K562 (cell line): Measurements from ENCODE around the gene ARID4B. TPM values are rescaled to one million over a fixed set of nuclear protein-coding genes. Genes with fewer than 3 reads are reported as not detected.

Experiments
- ATAC-seq: fragments of 200-7000 bp; cut with Tn5 transposase; 3 replicates; pipeline ENCODE4 v1.9.1; 2020; ENCODE audit warnings: moderate library complexity
- BruUV-seq: library from RNA; stranded (reverse); fragments of 400-500 nt; replicated peaks from 2 replicates; lab custom pipeline; 2021; lab: Mats Ljungman, UMichigan
- CTCF ChIA-PET: fragments of 300-600 bp; formaldehyde crosslinking; extraction: SDS; loops from one replicate; lab custom pipeline; 2021; ENCODE audit warnings: low intra/inter-chr PET ratio; lab: Yijun Ruan, JAX
- POLR2A ChIA-PET: fragments of 300-600, 350-650 bp; sonication (Branson Sonifier 250); formaldehyde crosslinking; extraction: SDS; loops from one replicate; lab custom pipeline; 2021; ENCODE audit warnings: antibody characterized with exemption, inconsistent platforms; lab: Yijun Ruan, JAX
- DNase-seq, 4 experiments: peaks; one replicate each; pipeline versions ENCODE4 v3.0.0 to v3.0.0-alpha.2; 2011 to 2018; ENCODE audit warnings: low spot score in 3 of 4, mixed read lengths in 3 of 4; ENCODE audit errors: extremely low read depth in 1 of 4
- FAIRE-seq: peaks from 2 replicates; lab custom pipeline; 2011; peaks lifted over from hg19 to GRCh38; lab: Jason Lieb, UNC
- H2AFZ ChIP-seq: 2 replicates; pipeline ENCODE4 v1.6.0; 2011; ENCODE audit warnings: low read depth, low read length, control low read depth, inconsistent platforms
- H3K27ac ChIP-seq: fragments of 200-600 bp; 3 replicates; pipeline ENCODE4 v1.8.0; 2011; ENCODE audit warnings: low read depth, mild to moderate bottlenecking, control low read depth, inconsistent platforms, low read length, moderate library complexity, mixed read lengths; ENCODE audit errors: extremely low read depth
- H3K27me3 ChIP-seq, 2 experiments: fragments of 300-600 bp in 1 of 2; 2 replicates in 1 of 2; 3 replicates in 1 of 2; pipeline versions ENCODE4 v1.6.0 to v1.8.0; 2011; ENCODE audit warnings: inconsistent platforms in 2 of 2, low read length in 2 of 2, mild to moderate bottlenecking in 1 of 2, mixed read lengths in 1 of 2, moderate library complexity in 1 of 2; ENCODE audit not compliant: control insufficient read depth in 2 of 2, insufficient read depth in 2 of 2
- H3K36me3 ChIP-seq: fragments of 300-600 bp; 3 replicates; pipeline ENCODE4 v1.8.0; 2011; ENCODE audit warnings: mild to moderate bottlenecking, low read length, inconsistent platforms; ENCODE audit not compliant: control insufficient read depth, insufficient read depth
- H3K4me1 ChIP-seq, 2 experiments: fragments of 200-600 bp in 1 of 2; replicated peaks in 1 of 2; 2 replicates in 1 of 2; 3 replicates in 1 of 2; pipeline versions ENCODE4 v1.5.1 to v1.8.0; 2011; ENCODE audit warnings: inconsistent platforms in 2 of 2, low read length in 2 of 2, mild to moderate bottlenecking in 1 of 2, mixed read lengths in 1 of 2, moderate library complexity in 1 of 2; ENCODE audit not compliant: control insufficient read depth in 2 of 2, insufficient read depth in 2 of 2
- H3K4me2 ChIP-seq: 2 replicates; pipeline ENCODE4 v1.6.1; 2011; ENCODE audit warnings: low read length, control low read depth, inconsistent platforms, mixed read lengths; ENCODE audit not compliant: insufficient read depth
- H3K4me3 ChIP-seq: fragments of 200-600 bp; sonication (generic), shearing (Covaris generic); 2 replicates; pipeline ENCODE4 v1.5.1; 2016; ENCODE audit warnings: control low read depth, inconsistent platforms
- H3K79me2 ChIP-seq: fragments of 200-600 bp; 3 replicates; pipeline ENCODE4 v1.8.0; 2011; ENCODE audit warnings: low read length, inconsistent platforms; ENCODE audit not compliant: control insufficient read depth, insufficient read depth
- H3K9ac ChIP-seq, 2 experiments: 2 replicates each; pipeline versions ENCODE4 v1.6.0 to v1.6.1; 2011; ENCODE audit warnings: low read depth in 2 of 2, low read length in 2 of 2, control low read depth in 1 of 2, inconsistent platforms in 1 of 2, mild to moderate bottlenecking in 1 of 2, mixed read lengths in 1 of 2; ENCODE audit not compliant: insufficient read depth in 1 of 2
- H3K9me1 ChIP-seq: one replicate; pipeline ENCODE4 v1.6.0; 2011; ENCODE audit warnings: inconsistent platforms, mild to moderate bottlenecking, low read length, moderate library complexity; ENCODE audit not compliant: control insufficient read depth, insufficient read depth
- H3K9me3 ChIP-seq: replicated peaks from 2 replicates; pipeline ENCODE4 v1.5.1; 2011; ENCODE audit warnings: low read depth, low read length, inconsistent platforms; ENCODE audit not compliant: control insufficient read depth, insufficient read depth
- H4K20me1 ChIP-seq: replicated peaks from 2 replicates; pipeline ENCODE4 v1.6.1; 2011; ENCODE audit warnings: low read length, inconsistent platforms, mixed read lengths; ENCODE audit not compliant: control insufficient read depth, insufficient read depth
- ADNP ChIP-seq: fragments of 200-800 bp; sonication (Bioruptor generic); IDR thresholded peaks from 2 replicates; pipeline ENCODE4 v1.6.1; 2016; ENCODE audit warnings: missing genetic modification characterization, missing compliant biosample characterization
- ATF3 ChIP-seq, 2 experiments: fragments of 450-650 bp in 1 of 2; sonication (generic) in 1 of 2; formaldehyde crosslinking in 1 of 2; IDR thresholded peaks in 1 of 2; conservative IDR thresholded peaks in 1 of 2; 2 replicates each; pipeline versions ENCODE4 v1.6.1 to v1.8.1; 2016 to 2023; ENCODE audit warnings: mild to moderate bottlenecking in 2 of 2, moderate library complexity in 2 of 2, inconsistent platforms in 1 of 2, missing genetic modification reagents in 1 of 2
- CBFA2T3 ChIP-seq: fragments of 450-650 bp; IDR thresholded peaks from 2 replicates; pipeline ENCODE4 v1.6.1; 2017
- GABPB1 ChIP-seq: sonication (generic); formaldehyde crosslinking; IDR thresholded peaks from 2 replicates; pipeline ENCODE4 v1.8.0; 2022; ENCODE audit warnings: mild to moderate bottlenecking, missing genetic modification reagents
- HMG20B ChIP-seq: fragments of 250-450 bp; sonication (Bioruptor Pico); IDR thresholded peaks from 2 replicates; pipeline ENCODE4 v1.5.0; 2021; ENCODE audit warnings: mild to moderate bottlenecking
- MEIS2 ChIP-seq: fragments of 450-650 bp; IDR thresholded peaks from 2 replicates; pipeline ENCODE4 v1.6.1; 2014; ENCODE audit warnings: mild to moderate bottlenecking; ENCODE audit not compliant: partially characterized antibody
- NFIC ChIP-seq: fragments of 450-650 bp; IDR thresholded peaks from 2 replicates; pipeline ENCODE4 v1.6.1; 2017; ENCODE audit warnings: mild to moderate bottlenecking, inconsistent platforms
- PKNOX1 ChIP-seq: fragments of 450-650 bp; IDR thresholded peaks from 2 replicates; pipeline ENCODE4 v1.6.1; 2016
- SRF ChIP-seq, 2 experiments: fragments of 250-450, 450-650 bp in 1 of 2; sonication (Bioruptor Pico) in 1 of 2; sonication (generic) in 1 of 2; formaldehyde crosslinking; IDR thresholded peaks; 2 replicates each; pipeline versions ENCODE4 v1.5.0 to v1.5.1; 2020 to 2022; ENCODE audit warnings: mild to moderate bottlenecking in 1 of 2, missing genetic modification reagents in 1 of 2
- ZNF384 ChIP-seq: IDR thresholded peaks from 2 replicates; pipeline ENCODE4 v1.6.1; 2012; ENCODE audit warnings: low read depth, low read length, improper control_type of control experiment
- ZNF395 ChIP-seq: fragments of 200-800 bp; sonication (Bioruptor generic); IDR thresholded peaks from 2 replicates; pipeline ENCODE4 v1.6.1; 2017; ENCODE audit warnings: missing genetic modification characterization, missing compliant biosample characterization
- ZNF696 ChIP-seq: fragments of 250-450 bp; sonication (Bioruptor Pico); conservative IDR thresholded peaks from 2 replicates; pipeline ENCODE4 v1.4.0; 2020; ENCODE audit warnings: mild to moderate bottlenecking, moderate library complexity
- ZNF766 ChIP-seq: fragments of 200-800 bp; sonication (Bioruptor generic); conservative IDR thresholded peaks from 2 replicates; pipeline ENCODE4 v1.6.1; 2016; ENCODE audit warnings: missing genetic modification characterization, missing compliant biosample characterization
- WGBS: fragments of 100-300 bp; shearing (Covaris generic); methylation state at CpG from one replicate; pipeline ENCODE4 v1.1.6; 2016; ENCODE audit warnings: low coverage, mixed read lengths; ENCODE audit not compliant: insufficient coverage; ENCODE audit errors: missing lambda C conversion rate; 5-methylcytosine and 5-hydroxymethylcytosine counted together
- in situ Hi-C: fragments of 300-500 bp; cut with MboI; formaldehyde crosslinking; loops from 4 replicates; pipeline ENCODE4 v1.15.0; 2018; ENCODE audit warnings: inconsistent platforms, mixed read lengths
- intact Hi-C: fragments of 100-400 bp; cut with micrococcal nuclease; formaldehyde crosslinking; loops from 2 replicates; pipeline ENCODE4 v1.14.2; 2022
- polyA plus RNA-seq, 8 experiments: library from polyadenylated mRNA; depleted of rRNA in 4 of 8; stranded (reverse) in 5 of 8; unstranded in 3 of 8; fragments of >200 nt; fragmentation: Nextera tagmentation in 2 of 8; fragmentation: Illumina TruSeq in 1 of 8; extraction: Ambion mirVana in 2 of 8; extraction: Trizol in 1 of 8; gene quantifications; 2 replicates each; pipeline versions ENCODE4 v1.2.1 to v1.2.3, GENCODE V29; 2011 to 2014; ENCODE audit warnings: inconsistent platforms in 1 of 8, missing spikeins in 1 of 8
- total RNA-seq, 7 experiments: library from RNA; depleted of rRNA in 6 of 7; stranded (reverse); fragments of >200 nt in 6 of 7; fragmentation: Illumina TruSeq in 2 of 7; extraction: Trizol in 2 of 7; gene quantifications; 2 replicates each; pipeline versions ENCODE4 v1.2.1 to v1.2.3, GENCODE V29; 2011 to 2021; ENCODE audit warnings: low replicate concordance in 1 of 7

The ARID4B gene
- total and polyA plus RNA-seq, 9 of the 15 experiments (the other 6 are each of a cell fraction or from before 2014, with no cell fraction given) = 8.4 to 38.9 (median 18.5) TPM

- intact Hi-C loops = no loop called here
- Histone ChIP-seq H3K4me3 (no peak overlapping the region), H3K79me2 (peaks cover 98% of the 10 kb centered on the region), H3K9ac (no peak overlapping the region), H3K9me3 (no peaks in the 10 kb centered on the region), H3K4me2 (0 out of 2 replicates have a peak overlapping the region, but pooled peaks have one; percentile 5), H3K27ac (peak overlapping the region; percentile 27; the same call in 1 of the 3 replicates), H3K9me1 (peaks cover 3% of the 10 kb centered on the region), H3K4me1 (peaks cover 16 to 30% of the 10 kb centered on the region in 2 experiments), H2AFZ (no peak overlapping the region), H3K27me3 (no peaks in the 10 kb centered on the region), H4K20me1 (peaks cover 30% of the 10 kb centered on the region; the same call in 1 of the 2 replicates), H3K36me3 (no peaks in the 10 kb centered on the region)
- ATAC-seq (peak; percentile 10; the same call in 2 of the 3 replicates), DNase-seq (no peak), FAIRE-seq (peak; percentile 6)
- in situ Hi-C loops = no loop called here
- POLR2A ChIA-PET = interaction anchor here (0.6 to 1.9 kb wide), 2 partner anchors 14 to 25 kb away, joined by 5 read pairs; no protein-coding TSS in a partner anchor
- WGBS = 36% methylated on average over 12 of the region's 12 CpGs
- no TSS peak for BruUV-seq
- CTCF ChIA-PET = no interaction called here
- TF ChIP-seq ATF3 (IDR thresholded peaks at IDR 0.05) = no peak
- no peak for TF ChIP-seq ATF3 (CRISPR knock-in tag; conservative IDR thresholded peaks at IDR 0.05)
- TF ChIP-seq ZNF395 = no peak
- no peak for TF ChIP-seq ZNF696 (CRISPR knock-in tag)
- peak; percentile 53 for TF ChIP-seq CBFA2T3
- TF ChIP-seq GABPB1 (CRISPR knock-in tag) = no peak
- TF ChIP-seq NFIC = peak; percentile 74
- peak; percentile 31; the same call in 1 of the 2 replicates for TF ChIP-seq ADNP (tag)
- TF ChIP-seq MEIS2 = peak; percentile 93
- no peak for TF ChIP-seq ZNF766 (CRISPR knock-in tag)
- peak in 1 of 2 experiments; percentile 77; a peak in 1 of 4 replicates for TF ChIP-seq SRF (CRISPR knock-in tag; IDR thresholded peaks at IDR 0.05)
- no peak for TF ChIP-seq HMG20B (CRISPR knock-in tag)
- TF ChIP-seq ZNF384 = 0 out of 2 replicates have a peak, but pooled peaks have one; percentile 48
- TF ChIP-seq PKNOX1 = peak; percentile 85
Measured at GRCh38 chr1:235289859-235290739, 37.9 kb downstream of the ARID4B start.
